Measurements from ENCODE around the gene EPSTI1.

The EPSTI1 gene

GRCh38 chr13:43020794-43021193, 28.8 kb upstream of the EPSTI1 start:
- no peak overlapping the region for H3K4me3 ChIP-seq (ENCODE audit: low read depth, low read length)
- TF ChIP-seq CTCF (conservative IDR thresholded peaks at IDR 0.05; ENCODE audit: low read depth, low read length): no peak
- no peak for DNase-seq (ENCODE audit: low read depth)

- no peak for DNase-seq (ENCODE audit: low read depth)
Measured at GRCh38 chr13:43019811-43020210, 27.8 kb upstream of the EPSTI1 start.

GRCh38 chr13:43016226-43016625, 24.2 kb upstream of the EPSTI1 start:
- DNase-seq (ENCODE audit: low read depth): no peak
- TF ChIP-seq CTCF (conservative IDR thresholded peaks at IDR 0.05; ENCODE audit: low read depth, low read length): no peak
- H3K4me3 ChIP-seq (ENCODE audit: low read depth, low read length): no peak overlapping the region

More at GRCh38 chr13:43019811-43020210, 27.8 kb upstream of the EPSTI1 start:
- TF ChIP-seq CTCF (conservative IDR thresholded peaks at IDR 0.05; ENCODE audit: low read depth, low read length): no peak
- H3K4me3 ChIP-seq (ENCODE audit: low read depth, low read length): no peak overlapping the region

- no peak for TF ChIP-seq CTCF (conservative IDR thresholded peaks at IDR 0.05; ENCODE audit: low read depth, low read length)
- DNase-seq (ENCODE audit: low read depth): no peak
- H3K4me3 ChIP-seq (ENCODE audit: low read depth, low read length): no peak overlapping the region
Measured at GRCh38 chr13:43014162-43014561, 22.1 kb upstream of the EPSTI1 start.

- no peak for TF ChIP-seq CTCF (conservative IDR thresholded peaks at IDR 0.05; ENCODE audit: low read depth, low read length)
- DNase-seq (ENCODE audit: low read depth): peak; percentile 53
- H3K4me3 ChIP-seq (ENCODE audit: low read depth, low read length): no peak overlapping the region
Measured at GRCh38 chr13:43009506-43009905, 17.5 kb upstream of the EPSTI1 start.

- H3K4me3 ChIP-seq (ENCODE audit: low read depth, low read length): no peak overlapping the region
- DNase-seq (ENCODE audit: low read depth): no peak
- no peak for TF ChIP-seq CTCF (conservative IDR thresholded peaks at IDR 0.05; ENCODE audit: low read depth, low read length)
Measured at GRCh38 chr13:43008596-43008995, 16.6 kb upstream of the EPSTI1 start.

GRCh38 chr13:43006893-43007631, 15.0 kb upstream of the EPSTI1 start:
- peak; percentile 77 for DNase-seq (ENCODE audit: low read depth)
- H3K4me3 ChIP-seq (ENCODE audit: low read depth, low read length): no peak overlapping the region
- TF ChIP-seq CTCF (conservative IDR thresholded peaks at IDR 0.05; ENCODE audit: low read depth, low read length): no peak

Measured in choroid plexus epithelial cell (primary cell).